PC-3 (cell line): Measurements from ENCODE around the gene CYTIP.

ENCODE experiments used
- CTCF ChIP-seq: fragments of 300-600 bp; sonication (generic); conservative IDR thresholded peaks from 2 replicates; pipeline ENCODE4 v1.5.1; 2017; ENCODE audit warnings: antibody characterized with exemption, low read depth, mild to moderate bottlenecking, low read length
- EZH2 ChIP-seq: fragments of 300-600 bp; sonication (generic); IDR thresholded peaks from one replicate; pipeline ENCODE4 v1.6.1; 2017; ENCODE audit warnings: antibody characterized with exemption, mild to moderate bottlenecking, low read length; ENCODE audit not compliant: unreplicated experiment

- TF ChIP-seq CTCF (no peak), EZH2 (no peak)
These were observed 21.9 kb downstream of the CYTIP start for GRCh38 chr2:157421964-157422363.
